OCI-LY7 (cell line): ENCODE data around the gene TPM1. TPM values are rescaled to one million over a fixed set of nuclear protein-coding genes. Genes with fewer than 3 reads are reported as not detected.

Experiments used
- BruUV-seq: library from RNA; stranded (reverse); fragments of 400-500 nt; replicated peaks from 2 replicates; lab custom pipeline; 2021; lab: Mats Ljungman, UMichigan
- CTCF ChIA-PET: fragments of 300-600 bp; sonication (Branson Sonifier 250); formaldehyde crosslinking; loops from one replicate; lab custom pipeline; 2022; ENCODE audit warnings: antibody characterized with exemption; ENCODE audit not compliant: unreplicated experiment; lab: Charles Lee
- POLR2A ChIA-PET: fragments of 300-600 bp; sonication (Branson Sonifier 250); formaldehyde crosslinking; loops from one replicate; lab custom pipeline; 2022; ENCODE audit warnings: antibody characterized with exemption; lab: Charles Lee
- DNase-seq: peaks from one replicate; pipeline ENCODE4 v3.0.0-alpha.2; 2015; ENCODE audit warnings: low spot score
- H2AFZ ChIP-seq: fragments of 200-600 bp; sonication (generic), shearing (Covaris generic); 2 replicates; pipeline ENCODE4 v1.6.1; 2014; ENCODE audit warnings: mild to moderate bottlenecking, antibody characterized with exemption, low read length, moderate library complexity
- H3K27ac ChIP-seq: fragments of 200-600 bp; sonication (generic); 2 replicates; pipeline ENCODE4 v1.5.1; 2014; ENCODE audit warnings: mixed run types, low read depth, mild to moderate bottlenecking, moderate library complexity, low read length, inconsistent platforms; ENCODE audit not compliant: poor library complexity, severe bottlenecking
- H3K36me3 ChIP-seq: fragments of 200-600 bp; sonication (generic); 2 replicates; pipeline ENCODE4 v1.6.1; 2014; ENCODE audit warnings: mild to moderate bottlenecking, antibody characterized with exemption, low read length, moderate library complexity, mixed read lengths; ENCODE audit not compliant: insufficient read depth
- H3K4me1 ChIP-seq: fragments of 200-600 bp; sonication (generic); 2 replicates; pipeline ENCODE4 v1.5.1; 2014; ENCODE audit warnings: mild to moderate bottlenecking, low read length; ENCODE audit not compliant: insufficient read depth, poor library complexity, severe bottlenecking
- H3K4me2 ChIP-seq: fragments of 200-600 bp; sonication (generic); 2 replicates; pipeline ENCODE4 v1.6.1; 2014; ENCODE audit warnings: mild to moderate bottlenecking, low read length
- H3K4me3 ChIP-seq: fragments of 200-600 bp; sonication (generic); 2 replicates; pipeline ENCODE4 v1.5.1; 2014; ENCODE audit warnings: mild to moderate bottlenecking, low read depth, low read length; ENCODE audit not compliant: poor library complexity, severe bottlenecking
- H3K79me2 ChIP-seq: fragments of 200-600 bp; sonication (generic); 2 replicates; pipeline ENCODE4 v1.6.1; 2016; ENCODE audit warnings: low read depth, mild to moderate bottlenecking, low read length, moderate library complexity, mixed read lengths; ENCODE audit not compliant: insufficient read depth
- H3K9me2 ChIP-seq: fragments of 200-600 bp; sonication (generic); 2 replicates; pipeline ENCODE4 v1.6.1; 2016; ENCODE audit warnings: mild to moderate bottlenecking, low read length, mixed read lengths; ENCODE audit not compliant: insufficient read depth
- H3K9me3 ChIP-seq: fragments of 200-600 bp; sonication (generic); 2 replicates; pipeline ENCODE4 v1.6.1; 2014; ENCODE audit warnings: mild to moderate bottlenecking, mixed run types, low read length, mixed read lengths
- H4K20me1 ChIP-seq: fragments of 200-600 bp; sonication (generic); 2 replicates; pipeline ENCODE4 v1.6.1; 2014; ENCODE audit warnings: mild to moderate bottlenecking, antibody characterized with exemption, low read length, moderate library complexity, mixed read lengths; ENCODE audit not compliant: insufficient read depth
- CTCF ChIP-seq: fragments of 200-600 bp; sonication (generic); conservative IDR thresholded peaks from 2 replicates; pipeline ENCODE4 v1.5.1; 2014; ENCODE audit warnings: mild to moderate bottlenecking, antibody characterized with exemption, low read length, moderate library complexity, mixed read lengths
- EZH2phosphoT487 ChIP-seq: fragments of 200-600 bp; sonication (generic); IDR thresholded peaks from 2 replicates; pipeline ENCODE4 v1.6.1; 2018; ENCODE audit warnings: low read depth, borderline replicate concordance, mild to moderate bottlenecking, mixed run types, antibody characterized with exemption, low read length, moderate library complexity, mixed read lengths
- intact Hi-C: fragments of 100-400 bp; cut with micrococcal nuclease; formaldehyde crosslinking; loops from one replicate; pipeline ENCODE4 v1.10.0; 2022; ENCODE audit not compliant: unreplicated experiment
- total RNA-seq, 2 experiments: library from RNA; depleted of rRNA in 1 of 2; stranded (reverse); fragments of >200 nt in 1 of 2; shearing (Covaris generic) in 1 of 2; gene quantifications; 2 replicates each; pipeline ENCODE4 v1.2.3, GENCODE V29; 2014 to 2022

The TPM1 gene
- total RNA-seq, 2 experiments from 2014 or later, result 19.3 to 19.9 TPM

- no peaks in the 10 kb centered on the region for H3K9me3 ChIP-seq
- POLR2A ChIA-PET, result no interaction called here
- no peaks in the 10 kb centered on the region for H3K79me2 ChIP-seq
- no peaks in the 10 kb centered on the region for H3K36me3 ChIP-seq
- no peak for DNase-seq
- BruUV-seq, result no TSS peak
- no peaks in the 10 kb centered on the region for H3K4me1 ChIP-seq
- H3K4me2 ChIP-seq, result no peak overlapping the region
- CTCF ChIA-PET, result no interaction called here
- H2AFZ ChIP-seq, result no peak overlapping the region
- H3K9me2 ChIP-seq, result no peaks in the 10 kb centered on the region
- no peak for TF ChIP-seq EZH2phosphoT487
- TF ChIP-seq CTCF, result no peak
- intact Hi-C loops, result no loop called here
- H3K4me3 ChIP-seq, result no peak overlapping the region
- H3K27ac ChIP-seq, result no peak overlapping the region
- H4K20me1 ChIP-seq, result no peaks in the 10 kb centered on the region
Measured at GRCh38 chr15:63079947-63080626, 37.5 kb downstream of the TPM1 start.

- H2AFZ ChIP-seq, result no peak overlapping the region
- no peaks in the 10 kb centered on the region for H3K9me2 ChIP-seq
- intact Hi-C loops, result no loop called here
- TF ChIP-seq EZH2phosphoT487, result no peak
- TF ChIP-seq CTCF, result no peak
- DNase-seq, result no peak
- ChIA-PET POLR2A (interaction anchor here (1.4 kb wide), 1 partner anchor 17 kb away, joined by 3 read pairs; no protein-coding TSS in a partner anchor), CTCF (no interaction called here)
- no peaks in the 10 kb centered on the region for H3K9me3 ChIP-seq
- no peaks in the 10 kb centered on the region for H3K4me1 ChIP-seq
- no TSS peak for BruUV-seq
- H4K20me1 ChIP-seq, result no peaks in the 10 kb centered on the region
- H3K79me2 ChIP-seq, result no peaks in the 10 kb centered on the region
- no peak overlapping the region for H3K4me3 ChIP-seq
- no peak overlapping the region for H3K4me2 ChIP-seq
- H3K27ac ChIP-seq, result no peak overlapping the region
- no peaks in the 10 kb centered on the region for H3K36me3 ChIP-seq
Measured at GRCh38 chr15:63080634-63081250, 38.2 kb downstream of the TPM1 start.

- H3K4me1 ChIP-seq, result no peaks in the 10 kb centered on the region
Measured at GRCh38 chr15:63082366-63082765, 39.8 kb downstream of the TPM1 start.

More at GRCh38 chr15:63082366-63082765, 39.8 kb downstream of the TPM1 start:
- Histone ChIP-seq H4K20me1 (no peaks in the 10 kb centered on the region), H3K4me2 (no peak overlapping the region), H2AFZ (no peak overlapping the region), H3K79me2 (no peaks in the 10 kb centered on the region), H3K27ac (no peak overlapping the region), H3K36me3 (no peaks in the 10 kb centered on the region), H3K9me2 (no peaks in the 10 kb centered on the region), H3K9me3 (no peaks in the 10 kb centered on the region), H3K4me3 (no peak overlapping the region)
- ChIA-PET POLR2A (interaction anchor here (1.4 kb wide), 1 partner anchor 18 kb away, joined by 3 read pairs; no protein-coding TSS in a partner anchor), CTCF (no interaction called here)
- no peak for TF ChIP-seq EZH2phosphoT487
- TF ChIP-seq CTCF, result no peak
- DNase-seq, result no peak
- no TSS peak for BruUV-seq
- intact Hi-C loops, result no loop called here
